Astrocyte (in vitro differentiated cells and primary cell): Measurements from ENCODE around the gene PCK1. TPM values are rescaled to one million over a fixed set of nuclear protein-coding genes. Genes with fewer than 3 reads are reported as not detected.
A peak's percentile ranks its signal among the peaks of the same experiment; 100 is the strongest.

Experiments
- DNase-seq: peaks from one replicate; pipeline ENCODE4 v3.0.0-alpha.2; 2010; ENCODE audit warnings: low read depth
- FAIRE-seq: peaks from 2 replicates; lab custom pipeline; 2011; peaks lifted over from hg19 to GRCh38; lab: Jason Lieb, UNC
- H2AFZ ChIP-seq: 2 replicates; pipeline ENCODE4 v1.6.0; 2012; ENCODE audit warnings: low read depth, low read length, inconsistent platforms
- H3K27ac ChIP-seq: 2 replicates; pipeline ENCODE4 v1.5.1; 2011; ENCODE audit warnings: low read depth, low read length, inconsistent platforms
- H3K27me3 ChIP-seq: 2 replicates; pipeline ENCODE4 v1.6.0; 2011; ENCODE audit warnings: low read length, inconsistent platforms; ENCODE audit not compliant: insufficient read depth
- H3K36me3 ChIP-seq: 2 replicates; pipeline ENCODE4 v1.5.1; 2011; ENCODE audit warnings: low read length, inconsistent platforms; ENCODE audit not compliant: insufficient read depth
- H3K4me1 ChIP-seq: 2 replicates; pipeline ENCODE4 v1.5.1; 2011; ENCODE audit warnings: low read length, inconsistent platforms; ENCODE audit not compliant: insufficient read depth
- H3K4me2 ChIP-seq: 2 replicates; pipeline ENCODE4 v1.6.0; 2012; ENCODE audit warnings: low read length, inconsistent platforms
- H3K4me3 ChIP-seq: 2 replicates; pipeline ENCODE4 v1.5.1; 2011; ENCODE audit warnings: low read depth, mild to moderate bottlenecking, low read length, inconsistent platforms; ENCODE audit not compliant: insufficient read depth
- H3K79me2 ChIP-seq: 2 replicates; pipeline ENCODE4 v1.6.0; 2012; ENCODE audit warnings: mild to moderate bottlenecking, low read length, inconsistent platforms; ENCODE audit not compliant: insufficient read depth
- H3K9ac ChIP-seq: 2 replicates; pipeline ENCODE4 v1.6.0; 2012; ENCODE audit warnings: mild to moderate bottlenecking, low read length, inconsistent platforms
- H3K9me3 ChIP-seq: 2 replicates; pipeline ENCODE4 v1.5.1; 2012; ENCODE audit warnings: low read depth, mild to moderate bottlenecking, low read length, inconsistent platforms; ENCODE audit not compliant: insufficient read depth
- H4K20me1 ChIP-seq: 2 replicates; pipeline ENCODE4 v1.6.0; 2012; ENCODE audit warnings: low read length, inconsistent platforms; ENCODE audit not compliant: insufficient read depth
- H3K27ac Mint-ChIP-seq: one replicate; pipeline ENCODE4 v1.8.0; 2021; ENCODE audit warnings: mild to moderate bottlenecking, mixed read lengths; ENCODE audit not compliant: unreplicated experiment
- H3K27me3 Mint-ChIP-seq: one replicate; pipeline ENCODE4 v1.8.0; 2021; ENCODE audit warnings: low read depth, mixed read lengths; ENCODE audit not compliant: unreplicated experiment
- H3K36me3 Mint-ChIP-seq: one replicate; pipeline ENCODE4 v1.8.0; 2021; ENCODE audit warnings: low read depth, mixed read lengths; ENCODE audit not compliant: unreplicated experiment
- H3K4me1 Mint-ChIP-seq: one replicate; pipeline ENCODE4 v1.8.0; 2021; ENCODE audit warnings: low read depth, mixed read lengths; ENCODE audit not compliant: unreplicated experiment
- H3K4me3 Mint-ChIP-seq: one replicate; pipeline ENCODE4 v1.8.0; 2021; ENCODE audit warnings: mild to moderate bottlenecking, moderate library complexity, mixed read lengths; ENCODE audit not compliant: unreplicated experiment
- H3K9me3 Mint-ChIP-seq: one replicate; pipeline ENCODE4 v1.8.0; 2021; ENCODE audit warnings: mild to moderate bottlenecking, mixed read lengths; ENCODE audit not compliant: unreplicated experiment
- EZH2 ChIP-seq: IDR thresholded peaks from 2 replicates; pipeline ENCODE4 v1.6.1; 2012; ENCODE audit warnings: mild to moderate bottlenecking, low read length, inconsistent platforms; ENCODE audit not compliant: insufficient read depth
- total RNA-seq: library from RNA; stranded (reverse); gene quantifications from 2 replicates; pipeline ENCODE4 v1.2.1, GENCODE V29; 2021
- TF ChIP-seq, protein P1 (sequence below): IDR thresholded peaks from 2 replicates; pipeline ENCODE4 v1.5.1; 2011; ENCODE audit warnings: low read depth, mild to moderate bottlenecking, inconsistent platforms, low read length, moderate library complexity; ENCODE audit not compliant: insufficient read depth

PCK1 gene
- total RNA-seq, 1 donor from 2014 or later = not detected

DNA sequence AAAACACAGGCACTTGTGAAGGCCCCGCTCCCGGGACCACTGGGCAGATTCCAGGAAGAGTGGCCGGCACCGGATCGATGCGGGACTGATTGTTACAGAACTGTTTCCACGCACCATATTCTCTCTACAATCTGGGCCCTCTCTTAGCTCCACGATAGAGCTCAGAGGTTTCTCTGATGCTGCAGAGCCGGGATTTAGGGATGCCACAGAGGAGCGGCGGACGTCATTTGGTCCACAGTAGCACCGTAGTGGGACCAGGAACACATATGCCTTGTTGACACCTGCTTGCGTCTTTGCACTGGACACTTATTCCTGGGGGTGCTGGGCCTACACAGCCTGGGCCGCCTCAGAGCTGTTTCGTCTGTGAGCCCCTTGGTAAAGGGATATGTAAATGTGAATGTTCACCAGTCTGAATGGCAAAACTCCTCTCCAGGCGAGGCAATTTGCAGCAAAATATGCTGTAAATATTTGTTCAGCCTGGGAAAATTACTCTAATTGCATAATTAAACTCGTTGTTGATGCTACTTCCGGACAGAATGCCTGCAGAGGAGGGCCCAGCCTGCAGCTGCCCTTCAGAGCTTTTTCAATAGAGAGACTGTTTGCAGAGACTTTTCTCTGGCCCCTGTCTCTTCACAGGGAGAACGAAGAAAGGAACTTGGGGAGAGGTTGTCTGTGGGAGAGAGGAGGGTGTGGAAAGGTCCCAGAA lies 9.4 kb downstream of the PCK1 start:
- Histone ChIP-seq H3K79me2 (no peaks in the 10 kb centered on the region), H3K27me3 (peaks cover 31% of the 10 kb centered on the region), H3K9me3 (no peaks in the 10 kb centered on the region), H4K20me1 (no peaks in the 10 kb centered on the region), H3K27ac (no peak overlapping the region), H3K4me1 (no peaks in the 10 kb centered on the region), H3K36me3 (no peaks in the 10 kb centered on the region), H3K4me2 (no peak overlapping the region), H3K9ac (no peak overlapping the region), H3K4me3 (no peak overlapping the region), H2AFZ (no peak overlapping the region)
- H3K27me3 Mint-ChIP-seq = peaks cover 59% of the 10 kb centered on the region
- FAIRE-seq = no peak
- H3K4me1 Mint-ChIP-seq = no peaks in the 10 kb centered on the region
- H3K4me3 Mint-ChIP-seq = no peak overlapping the region
- TF ChIP-seq EZH2 = no peak
- TF ChIP-seq, protein P1, sequence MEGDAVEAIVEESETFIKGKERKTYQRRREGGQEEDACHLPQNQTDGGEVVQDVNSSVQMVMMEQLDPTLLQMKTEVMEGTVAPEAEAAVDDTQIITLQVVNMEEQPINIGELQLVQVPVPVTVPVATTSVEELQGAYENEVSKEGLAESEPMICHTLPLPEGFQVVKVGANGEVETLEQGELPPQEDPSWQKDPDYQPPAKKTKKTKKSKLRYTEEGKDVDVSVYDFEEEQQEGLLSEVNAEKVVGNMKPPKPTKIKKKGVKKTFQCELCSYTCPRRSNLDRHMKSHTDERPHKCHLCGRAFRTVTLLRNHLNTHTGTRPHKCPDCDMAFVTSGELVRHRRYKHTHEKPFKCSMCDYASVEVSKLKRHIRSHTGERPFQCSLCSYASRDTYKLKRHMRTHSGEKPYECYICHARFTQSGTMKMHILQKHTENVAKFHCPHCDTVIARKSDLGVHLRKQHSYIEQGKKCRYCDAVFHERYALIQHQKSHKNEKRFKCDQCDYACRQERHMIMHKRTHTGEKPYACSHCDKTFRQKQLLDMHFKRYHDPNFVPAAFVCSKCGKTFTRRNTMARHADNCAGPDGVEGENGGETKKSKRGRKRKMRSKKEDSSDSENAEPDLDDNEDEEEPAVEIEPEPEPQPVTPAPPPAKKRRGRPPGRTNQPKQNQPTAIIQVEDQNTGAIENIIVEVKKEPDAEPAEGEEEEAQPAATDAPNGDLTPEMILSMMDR = no peak
- no peak overlapping the region for H3K27ac Mint-ChIP-seq
- H3K9me3 Mint-ChIP-seq = peaks cover 5% of the 10 kb centered on the region
- no peaks in the 10 kb centered on the region for H3K36me3 Mint-ChIP-seq
- DNase-seq = no peak

DNA sequence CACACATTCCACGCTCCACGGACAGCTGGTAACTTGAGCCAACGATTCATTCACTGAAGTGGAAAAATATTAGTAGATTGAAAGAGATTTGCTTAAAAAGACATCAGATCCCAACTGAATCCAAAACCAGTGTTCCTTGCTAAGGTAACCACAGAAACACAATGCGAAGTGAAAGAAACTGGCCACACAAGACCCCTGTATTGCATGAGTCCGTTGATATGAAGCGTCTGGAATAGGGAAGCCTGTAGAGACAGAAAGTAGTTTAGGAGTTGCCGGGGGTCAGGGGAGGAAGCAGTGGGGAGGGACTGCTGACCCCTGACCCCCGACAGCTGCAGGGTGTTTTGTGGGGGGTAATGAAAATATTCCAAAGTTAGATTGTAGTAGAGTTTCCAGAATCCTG lies 10.0 kb downstream of the PCK1 start:
- Mint-ChIP-seq H3K27me3 (peaks cover 57% of the 10 kb centered on the region), H3K36me3 (no peaks in the 10 kb centered on the region), H3K27ac (no peak overlapping the region), H3K4me3 (no peak overlapping the region), H3K4me1 (no peaks in the 10 kb centered on the region), H3K9me3 (peaks cover 3% of the 10 kb centered on the region)
- Histone ChIP-seq H3K27ac (no peak overlapping the region), H3K9me3 (peaks cover 3% of the 10 kb centered on the region), H2AFZ (no peak overlapping the region), H3K4me2 (no peak overlapping the region), H4K20me1 (no peaks in the 10 kb centered on the region), H3K9ac (no peak overlapping the region), H3K4me1 (no peaks in the 10 kb centered on the region), H3K36me3 (no peaks in the 10 kb centered on the region), H3K27me3 (peaks cover 37% of the 10 kb centered on the region), H3K4me3 (no peak overlapping the region), H3K79me2 (no peaks in the 10 kb centered on the region)
- no peak for DNase-seq
- no peak for FAIRE-seq
- TF ChIP-seq, protein P1 = no peak
- TF ChIP-seq EZH2 = no peak

DNA sequence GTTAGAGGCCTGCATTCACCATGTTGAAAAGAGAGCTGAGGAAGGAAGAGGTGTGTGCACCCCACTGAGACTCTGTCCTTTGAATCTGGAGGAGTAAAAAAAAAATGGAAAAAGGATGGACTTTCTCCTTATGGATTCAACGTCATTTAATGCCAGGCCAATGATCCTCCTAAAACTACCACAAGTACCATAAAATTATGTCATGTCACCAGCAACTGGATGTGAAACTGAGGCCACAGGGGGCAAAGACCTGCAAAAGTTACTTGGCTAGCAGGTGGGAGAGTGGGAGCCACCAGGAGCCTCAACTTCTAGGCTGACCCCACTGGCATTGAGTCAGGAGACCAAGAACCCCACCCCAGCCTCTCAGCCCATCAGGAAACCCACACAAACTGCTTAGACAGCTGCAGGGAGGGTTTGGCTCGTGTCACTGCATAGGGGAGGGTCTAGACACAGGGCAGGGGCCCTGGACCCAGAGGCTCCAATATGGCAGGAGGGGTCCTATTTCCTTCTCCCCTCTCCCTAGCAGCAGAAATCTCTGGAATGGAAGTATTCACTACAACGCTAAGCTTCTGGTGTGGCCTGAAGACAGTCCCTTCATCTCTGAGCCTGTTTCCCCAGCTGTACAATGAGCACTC lies 11.0 kb downstream of the PCK1 start:
- FAIRE-seq (no peak), DNase-seq (no peak)
- H3K4me3 Mint-ChIP-seq = no peak overlapping the region
- H3K27ac Mint-ChIP-seq = peak overlapping the region; percentile 43
- H3K9me3 ChIP-seq = peaks cover 3% of the 10 kb centered on the region
- H3K36me3 Mint-ChIP-seq = no peaks in the 10 kb centered on the region
- TF ChIP-seq, protein P1 = no peak
- TF ChIP-seq EZH2 = no peak
- no peaks in the 10 kb centered on the region for H3K36me3 ChIP-seq
- H3K9ac ChIP-seq = no peak overlapping the region
- H3K4me1 ChIP-seq = no peaks in the 10 kb centered on the region
- peaks cover 47% of the 10 kb centered on the region for H3K27me3 Mint-ChIP-seq
- no peak overlapping the region for H2AFZ ChIP-seq
- no peaks in the 10 kb centered on the region for H3K79me2 ChIP-seq
- H3K4me3 ChIP-seq = no peak overlapping the region
- no peak overlapping the region for H3K4me2 ChIP-seq
- H3K27ac ChIP-seq = no peak overlapping the region
- peaks cover 45% of the 10 kb centered on the region for H3K27me3 ChIP-seq
- no peaks in the 10 kb centered on the region for H3K4me1 Mint-ChIP-seq
- peaks cover 3% of the 10 kb centered on the region for H3K9me3 Mint-ChIP-seq
- no peaks in the 10 kb centered on the region for H4K20me1 ChIP-seq
